HEK293 (cell line): ENCODE measurements around the gene ARHGAP28.

Experiments
- PRDM1 ChIP-seq: fragments of 450-650 bp; formaldehyde crosslinking; IDR thresholded peaks from 2 replicates; pipeline ENCODE4; 2016; ENCODE audit warnings: missing biosample characterization, missing genetic modification characterization
- ZBTB7A ChIP-seq: fragments of 450-650 bp; formaldehyde crosslinking; IDR thresholded peaks from 2 replicates; pipeline ENCODE4 v1.5.1; 2016; ENCODE audit warnings: low read depth, missing biosample characterization, missing genetic modification characterization
- ZFP69B ChIP-seq: fragments of 450-650 bp; formaldehyde crosslinking; IDR thresholded peaks from 2 replicates; pipeline ENCODE4 v1.5.1; 2016; ENCODE audit warnings: missing biosample characterization, missing genetic modification characterization
- ZNF112 ChIP-seq: fragments of 450-650 bp; formaldehyde crosslinking; IDR thresholded peaks from 2 replicates; pipeline ENCODE4 v1.5.0; 2017; ENCODE audit warnings: missing biosample characterization, missing genetic modification characterization
- ZNF792 ChIP-seq: fragments of 450-650 bp; formaldehyde crosslinking; IDR thresholded peaks from 2 replicates; pipeline ENCODE4 v1.5.1; 2016; ENCODE audit warnings: missing biosample characterization, missing genetic modification characterization

- TF ChIP-seq ZFP69B (tag by site-specific recombination) (no peak), ZBTB7A (tag by site-specific recombination) (no peak), ZNF792 (tag by site-specific recombination) (no peak), ZNF112 (tag by site-specific recombination) (no peak), PRDM1 (tag by site-specific recombination) (no peak)
Measured at GRCh38 chr18:6859676-6860422, 130.3 kb downstream of the ARHGAP28 start.
